ENCODE results near the gene EEF2KMT.
A peak's percentile ranks its signal among the peaks of the same experiment; 100 is the strongest.
"Not testable (repeated sequence)": the region's sequence is repeated elsewhere in the genome, so short reads cannot be mapped to it uniquely, and the experiment has no call there.

Gene EEF2KMT

GRCh38 chr16:5070431-5071186 is 27.0 kb downstream of the EEF2KMT start:
- no peak for DNase-seq (ENCODE audit: low read depth)

GRCh38 chr16:5069854-5070253 is 27.7 kb downstream of the EEF2KMT start:
- no peak for DNase-seq (ENCODE audit: low read depth)

GRCh38 chr16:5069048-5069447 is 28.5 kb downstream of the EEF2KMT start:
- no peak for DNase-seq (ENCODE audit: low read depth)

DNA sequence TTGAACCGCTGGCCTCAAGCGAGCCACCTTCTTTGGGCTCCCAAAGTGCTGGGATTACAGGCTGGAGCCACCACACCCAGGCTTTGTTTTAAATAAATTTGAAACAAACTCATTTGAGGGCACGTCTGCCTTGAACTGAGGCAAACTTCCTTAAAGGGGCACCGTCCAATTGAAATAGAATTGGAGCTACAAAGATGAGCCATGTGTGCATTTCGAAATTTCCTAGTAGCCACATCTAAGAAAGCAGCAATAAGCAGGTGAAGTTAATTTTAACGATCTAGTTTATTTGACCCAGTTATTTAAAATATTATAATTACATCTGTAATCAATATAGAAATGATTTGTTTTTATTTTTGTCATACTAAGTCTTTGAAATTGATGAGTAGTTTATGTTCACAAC is 31.1 kb downstream of the EEF2KMT start:
- no peak for DNase-seq (ENCODE audit: low read depth)

DNA sequence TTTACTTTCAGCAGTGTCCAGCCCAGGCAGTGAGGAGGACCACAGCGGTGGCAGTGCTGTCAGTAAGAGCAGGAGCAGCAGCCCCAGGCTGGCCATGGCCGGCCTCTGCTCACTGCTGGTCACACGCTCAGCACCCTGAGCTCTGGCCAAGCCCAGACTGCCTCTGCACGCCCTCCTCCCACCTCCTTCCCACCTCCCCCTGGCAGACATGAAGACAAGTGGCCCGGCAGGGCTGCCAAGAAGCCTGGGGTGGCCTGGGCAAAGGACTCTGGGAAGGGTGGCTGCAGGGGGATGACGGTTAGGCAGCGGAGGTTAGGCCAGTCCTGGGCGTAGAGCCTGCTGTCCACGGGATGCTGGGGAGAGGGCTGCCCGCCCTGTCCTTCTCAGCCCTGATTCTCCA is 31.8 kb downstream of the EEF2KMT start, which contains the start of gene C16orf89:
Gene C16orf89 (minus strand): TSS at position 144 of the 400 bp plus-strand sequence. CDS start 48 bp downstream, at position 96.
- DNase-seq (ENCODE audit: low read depth): no peak

DNA sequence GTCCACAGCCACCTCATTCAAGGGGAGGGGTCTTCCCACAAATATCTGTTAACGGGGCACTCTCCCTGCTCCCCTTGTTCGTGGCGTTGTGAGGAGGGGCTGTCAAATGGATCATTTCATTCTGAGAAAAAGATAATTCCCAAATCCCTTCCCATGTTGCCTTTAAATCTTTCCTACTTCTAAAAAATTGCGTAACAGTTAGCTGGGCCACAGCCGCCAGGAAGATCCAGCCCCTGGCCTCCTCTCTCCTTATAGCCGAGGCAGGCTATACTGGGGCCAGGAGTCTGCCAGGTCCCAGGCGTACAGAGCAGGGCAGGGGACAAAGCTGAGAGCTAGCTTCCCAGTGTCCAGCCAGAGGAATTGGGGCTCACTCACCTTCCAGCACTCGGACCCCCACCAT is 32.3 kb downstream of the EEF2KMT start:
- no peak for DNase-seq (ENCODE audit: low read depth)

- DNase-seq (ENCODE audit: low read depth): no peak
These were observed 32.7 kb downstream of the EEF2KMT start for GRCh38 chr16:5064915-5065314.

DNA sequence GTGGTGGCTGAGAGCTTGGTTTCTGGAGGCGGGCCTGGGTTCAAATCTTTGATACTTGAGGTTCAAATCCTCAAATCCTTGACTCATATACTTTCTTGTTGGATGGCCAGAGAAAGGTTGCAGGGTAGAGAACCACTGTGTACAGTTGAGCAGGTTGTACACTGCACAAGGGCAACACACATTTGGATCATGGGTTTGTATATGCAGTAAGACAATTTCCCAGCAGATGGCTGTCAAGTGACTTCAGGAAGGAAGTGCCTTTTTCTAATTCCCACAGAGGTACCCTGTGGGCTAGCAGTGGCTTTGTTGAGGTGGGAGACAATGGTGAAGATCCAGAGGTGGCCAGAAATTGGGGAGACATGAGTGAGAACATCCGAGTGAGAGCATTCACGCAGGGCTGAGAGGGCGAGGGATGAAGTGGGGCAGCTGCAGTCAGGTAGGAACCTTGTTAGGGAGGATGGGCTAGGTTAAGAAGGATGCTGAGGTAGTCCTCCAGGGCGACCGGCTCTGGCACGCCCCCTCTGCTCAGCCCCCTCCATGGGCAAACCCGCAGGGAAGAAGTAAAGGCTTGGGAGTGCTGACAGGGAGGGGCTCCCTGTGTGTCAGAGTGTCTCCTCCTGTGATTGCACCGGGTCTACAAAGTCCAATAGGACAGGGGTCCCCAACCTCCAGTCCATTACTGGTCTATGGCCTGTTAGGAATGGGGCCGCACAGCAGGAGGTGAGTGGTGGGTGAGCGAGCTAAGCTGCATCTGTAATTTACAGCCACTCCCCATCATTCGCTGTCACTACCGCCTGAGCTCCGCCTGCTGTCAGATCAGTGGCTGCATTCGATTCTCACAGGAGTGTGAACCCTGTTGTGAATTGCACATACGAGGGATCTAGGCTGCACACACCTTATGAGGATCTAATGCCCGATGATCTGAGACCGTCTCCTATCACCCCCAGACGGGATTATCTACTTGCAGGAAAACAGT is 34.5 kb downstream of the EEF2KMT start:
- DNase-seq (ENCODE audit: low read depth): no peak

DNA sequence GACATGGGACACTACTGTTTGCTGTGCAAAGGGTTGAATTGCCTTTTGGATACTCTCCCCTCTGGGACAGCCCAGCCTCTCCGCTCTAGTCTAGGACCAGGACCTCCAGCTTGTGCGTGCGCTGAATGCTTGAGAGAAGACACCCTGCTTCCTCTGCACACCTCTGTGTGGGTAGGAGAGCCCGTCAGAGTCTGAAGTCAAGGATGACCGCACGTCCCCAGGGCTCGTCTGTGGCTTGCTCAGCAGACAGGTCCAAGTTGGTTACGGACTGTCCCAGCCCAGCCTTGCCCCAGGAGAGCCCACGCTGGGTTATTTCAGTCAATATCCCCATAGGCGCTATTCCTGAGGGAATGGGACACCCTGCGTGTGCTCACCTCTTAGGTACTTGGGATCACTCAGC is 35.5 kb downstream of the EEF2KMT start:
- DNase-seq (ENCODE audit: low read depth): no peak

DNA sequence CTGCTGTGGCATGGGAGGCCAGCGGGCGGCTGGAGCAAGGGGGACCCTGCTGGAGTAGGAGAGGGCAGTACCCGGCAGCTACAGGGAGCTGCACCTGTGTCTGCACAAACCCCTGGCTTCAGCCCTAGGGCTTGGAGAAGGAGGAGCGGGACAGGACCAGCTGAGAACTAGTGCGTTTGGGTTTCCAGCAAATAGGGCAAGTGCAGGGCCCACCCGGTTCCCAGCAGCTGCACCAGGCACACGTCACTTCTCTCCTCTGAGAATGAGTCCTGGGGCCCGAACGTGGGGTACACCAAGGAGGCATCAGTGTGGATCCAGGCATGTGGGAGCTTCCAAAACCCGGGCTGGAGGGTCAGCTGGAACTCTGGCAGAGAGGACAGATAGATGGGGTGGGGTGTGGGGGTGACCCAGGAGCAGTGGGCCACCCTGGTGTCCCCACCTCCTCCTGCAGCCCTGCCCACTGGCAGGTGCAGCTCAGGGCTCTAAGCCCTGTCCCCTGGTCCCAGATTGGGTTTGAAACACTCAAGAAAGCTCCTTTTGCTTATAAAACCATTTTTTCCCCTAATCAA is 37.4 kb downstream of the EEF2KMT start:
- DNase-seq (ENCODE audit: low read depth): no peak

DNA sequence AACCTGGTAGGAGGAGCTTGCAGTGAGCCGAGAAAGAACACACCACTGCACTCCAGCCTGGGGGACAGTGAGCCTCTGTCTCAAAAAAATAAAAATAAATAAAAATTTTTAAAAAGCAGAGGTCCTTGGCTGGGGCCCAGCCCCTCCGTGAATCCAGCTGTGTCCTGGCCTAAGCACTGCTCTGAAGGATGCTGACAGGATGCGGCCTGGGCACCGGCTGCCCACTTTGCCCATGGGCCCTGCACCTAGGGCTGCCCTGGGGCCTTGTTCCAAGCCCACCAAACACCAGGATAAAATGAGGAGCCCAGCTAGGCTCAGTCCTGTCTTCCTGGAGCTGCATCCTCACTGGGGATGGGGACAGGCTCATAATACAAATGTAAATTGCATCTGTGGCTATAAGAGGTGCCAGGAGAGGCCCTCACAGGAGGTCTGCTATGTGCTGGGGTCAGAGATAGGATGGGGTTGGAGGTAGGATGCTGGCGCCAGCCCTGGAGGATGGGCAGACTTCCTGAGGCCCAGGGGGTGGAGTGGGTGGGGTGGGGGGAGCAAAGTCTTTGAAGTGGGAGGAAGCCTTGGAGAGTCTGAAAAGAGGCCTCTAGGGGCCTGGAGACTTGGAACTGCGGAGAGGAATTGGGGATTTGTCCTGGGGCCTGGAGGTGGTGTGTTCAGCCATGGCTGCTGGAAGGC is 38.1 kb downstream of the EEF2KMT start:
- no peak for DNase-seq (ENCODE audit: low read depth)

DNA sequence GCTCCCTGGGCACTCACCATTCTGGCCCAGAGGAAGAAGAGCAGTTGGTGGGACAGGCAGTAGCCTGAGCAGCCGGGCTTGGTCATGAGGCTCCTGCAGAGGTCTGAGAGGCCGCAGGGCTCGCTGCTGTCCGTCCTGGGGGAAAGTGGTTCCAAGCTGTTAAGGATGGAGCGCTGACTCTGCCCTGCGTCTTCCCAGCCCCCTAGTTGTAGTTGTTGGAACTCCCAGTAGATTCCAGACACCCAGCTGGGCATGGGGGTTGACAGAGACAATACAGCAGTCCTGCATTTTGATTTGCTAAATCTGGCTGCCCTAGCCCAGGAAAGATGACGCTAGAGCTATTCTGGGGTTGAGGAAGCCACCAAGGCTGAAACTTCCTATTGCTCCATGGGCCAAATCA is 39.1 kb downstream of the EEF2KMT start:
- no peak for DNase-seq (ENCODE audit: low read depth)

DNA sequence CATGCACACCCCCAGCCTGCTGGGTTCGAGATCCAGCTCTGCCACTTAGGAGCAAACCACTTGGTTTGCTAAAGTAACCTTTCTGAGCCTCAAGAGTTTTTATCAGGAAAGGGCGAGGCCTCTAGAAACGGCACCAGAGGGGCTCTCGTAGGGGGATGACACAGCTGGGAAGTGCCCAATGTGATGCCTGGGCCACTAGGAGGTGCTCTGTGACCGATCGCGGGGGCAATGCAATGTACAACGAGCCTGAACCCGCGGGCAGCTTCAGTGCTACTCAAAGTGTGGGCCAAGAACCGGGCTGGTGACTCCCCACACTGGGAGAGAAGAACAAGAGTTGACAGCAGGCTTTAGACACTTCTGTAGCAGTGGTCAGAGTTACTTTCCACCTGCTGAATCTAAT is 41.2 kb downstream of the EEF2KMT start:
- peak; percentile 3 for DNase-seq (ENCODE audit: low read depth)

DNA sequence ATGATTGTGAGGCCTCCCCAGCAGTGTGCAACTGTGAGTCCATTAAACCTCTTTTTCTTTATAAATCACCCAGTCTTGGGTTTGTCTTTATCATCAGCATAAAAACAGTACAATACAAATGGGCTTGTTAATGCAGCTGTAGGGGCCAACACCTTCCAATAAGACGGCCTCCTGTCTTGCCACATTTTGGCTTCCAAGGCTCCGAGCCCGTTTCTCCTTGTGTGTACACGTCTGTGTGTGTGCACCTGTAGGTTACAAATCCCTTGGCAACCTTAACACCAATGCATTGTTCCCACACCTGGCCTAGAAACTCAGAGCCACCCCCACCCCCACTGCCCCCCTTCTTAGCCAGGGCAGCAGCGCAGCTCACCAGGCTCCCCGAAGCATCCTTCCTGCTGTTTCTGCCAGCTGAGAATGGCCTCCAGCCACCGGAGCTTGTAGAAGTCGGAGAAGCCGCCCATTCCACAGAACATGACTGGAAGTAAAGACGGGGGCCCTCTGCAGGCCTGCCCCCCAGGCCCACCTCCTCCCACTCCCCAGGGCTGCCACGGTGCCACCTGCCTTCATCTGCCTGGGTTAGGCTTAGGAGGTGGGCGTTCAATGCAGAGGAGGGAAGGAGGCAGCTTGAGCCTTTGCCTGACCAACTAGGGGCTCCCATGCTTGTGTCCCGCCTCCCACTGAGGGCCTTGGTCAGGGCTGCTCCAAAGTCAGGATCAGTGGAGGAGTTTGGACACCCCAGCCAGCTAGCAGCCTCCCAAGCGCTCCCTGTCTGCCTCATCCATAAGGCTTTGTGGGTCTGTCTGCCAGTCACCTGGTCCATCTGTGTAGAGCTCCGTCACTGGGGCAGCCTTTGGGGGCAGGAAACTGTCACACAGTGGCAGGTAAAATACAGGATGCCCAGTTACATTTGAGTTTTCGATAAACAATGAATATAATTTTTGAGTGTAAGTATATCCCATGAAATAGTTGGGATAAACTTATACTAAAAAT is 42.4 kb downstream of the EEF2KMT start:
- DNase-seq (ENCODE audit: low read depth): no peak

DNA sequence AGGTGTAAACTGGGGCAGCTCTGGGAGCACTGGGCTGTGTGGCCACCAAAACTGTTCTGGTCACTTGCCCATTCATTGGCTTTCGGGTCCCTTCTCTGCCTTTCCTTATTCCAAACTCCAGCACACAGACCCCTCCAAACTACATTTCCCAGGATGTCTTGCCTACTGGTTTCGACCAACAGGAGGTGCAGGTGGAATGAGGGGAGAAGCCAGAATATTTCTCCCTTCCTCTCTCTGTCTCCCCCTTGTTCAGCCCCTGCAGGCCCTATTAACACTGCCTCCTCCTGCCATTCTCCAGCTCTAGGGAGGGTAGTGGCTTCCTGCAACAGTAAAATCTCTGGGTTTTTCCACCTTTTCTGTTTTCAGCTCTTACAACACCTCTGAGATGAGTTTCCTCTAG is 50.7 kb downstream of the EEF2KMT start:
- DNase-seq (ENCODE audit: low read depth): no peak

GRCh38 chr16:5045499-5046115 is 52.0 kb downstream of the EEF2KMT start:
- no peak for DNase-seq (ENCODE audit: low read depth)

- DNase-seq (ENCODE audit: low read depth): not testable (repeated sequence)
These were observed 53.0 kb downstream of the EEF2KMT start for GRCh38 chr16:5044581-5044980.

GRCh38 chr16:5044011-5044540 is 53.5 kb downstream of the EEF2KMT start:
- DNase-seq (ENCODE audit: low read depth): no peak

GRCh38 chr16:5042574-5043171 is 54.9 kb downstream of the EEF2KMT start:
- no peak for DNase-seq (ENCODE audit: low read depth)

Measured in activated T-helper 9 cell treated with anti-CD3 and anti-CD28 coated beads, Interleukin-2, amount 50 U/mL, for 16 hours (primary cell).